GM23248 (cell line): ENCODE results near the gene SPTLC2. TPM values are rescaled to one million over a fixed set of nuclear protein-coding genes. Genes with fewer than 3 reads are reported as not detected.

Source experiments
- DNase-seq: peaks from one replicate; pipeline ENCODE4 v3.0.0-alpha.2; 2015
- H2AFZ ChIP-seq: fragments of 200-600 bp; sonication (generic); 2 replicates; pipeline ENCODE4 v1.6.1; 2016; ENCODE audit warnings: antibody characterized with exemption
- H3F3A ChIP-seq: fragments of 200-600 bp; sonication (generic); 2 replicates; pipeline ENCODE4 v1.6.1; 2016; ENCODE audit warnings: mild to moderate bottlenecking, antibody characterized with exemption, mixed run types; ENCODE audit not compliant: insufficient read depth
- H3K27ac ChIP-seq: fragments of 200-600 bp; sonication (generic); 2 replicates; pipeline ENCODE4 v1.5.1; 2016; ENCODE audit warnings: mild to moderate bottlenecking
- H3K27me3 ChIP-seq: fragments of 200-600 bp; sonication (generic); replicated peaks from 2 replicates; pipeline ENCODE4 v1.6.1; 2016; ENCODE audit warnings: mild to moderate bottlenecking; ENCODE audit not compliant: insufficient read depth
- H3K36me3 ChIP-seq: fragments of 200-600 bp; sonication (generic); 2 replicates; pipeline ENCODE4 v1.6.1; 2016; ENCODE audit warnings: low read depth, mild to moderate bottlenecking
- H3K4me1 ChIP-seq: fragments of 200-600 bp; sonication (generic); 2 replicates; pipeline ENCODE4 v1.6.1; 2016; ENCODE audit warnings: mild to moderate bottlenecking; ENCODE audit not compliant: insufficient read depth
- H3K4me2 ChIP-seq: fragments of 200-600 bp; sonication (generic); one replicate; pipeline ENCODE4 v1.6.1; 2016; ENCODE audit warnings: mild to moderate bottlenecking; ENCODE audit not compliant: unreplicated experiment
- H3K4me3 ChIP-seq: fragments of 200-600 bp; sonication (generic); 2 replicates; pipeline ENCODE4 v1.5.1; 2016; ENCODE audit warnings: mild to moderate bottlenecking
- H3K79me2 ChIP-seq: fragments of 200-600 bp; sonication (generic); 2 replicates; pipeline ENCODE4 v1.6.1; 2016; ENCODE audit warnings: mild to moderate bottlenecking; ENCODE audit not compliant: insufficient read depth
- H3K9ac ChIP-seq: fragments of 200-600 bp; sonication (generic); 2 replicates; pipeline ENCODE4 v1.6.1; 2016; ENCODE audit warnings: mild to moderate bottlenecking
- H3K9me2 ChIP-seq: fragments of 200-600 bp; sonication (generic); 2 replicates; pipeline ENCODE4 v1.6.1; 2016; ENCODE audit warnings: mixed run types, mild to moderate bottlenecking, moderate library complexity; ENCODE audit not compliant: insufficient read depth
- H3K9me3 ChIP-seq: fragments of 200-600 bp; sonication (generic); one replicate; pipeline ENCODE4 v1.6.1; 2017; ENCODE audit warnings: low read depth
- H4K20me1 ChIP-seq: fragments of 200-600 bp; sonication (generic); 2 replicates; pipeline ENCODE4 v1.6.0; 2016; ENCODE audit not compliant: insufficient read depth
- EZH2 ChIP-seq: fragments of 200-600 bp; sonication (generic); IDR thresholded peaks from 2 replicates; pipeline ENCODE4 v1.6.1; 2018; ENCODE audit warnings: antibody characterized with exemption, mild to moderate bottlenecking; ENCODE audit not compliant: insufficient read depth, poor library complexity, severe bottlenecking
- EZH2phosphoT487 ChIP-seq: fragments of 200-600 bp; sonication (generic); IDR thresholded peaks from 2 replicates; pipeline ENCODE4 v1.6.1; 2018; ENCODE audit warnings: antibody characterized with exemption, moderate library complexity, mild to moderate bottlenecking, low read depth; ENCODE audit not compliant: insufficient read depth
- WGBS, 2 experiments: methylation state at CpG; one replicate each; pipeline ENCODE4 v1.1.6; 2015 to 2017; ENCODE audit warnings: low lambda C conversion rate in 2 of 2, low coverage in 1 of 2; ENCODE audit errors: missing lambda C conversion rate in 2 of 2; 5-methylcytosine and 5-hydroxymethylcytosine counted together
- in situ Hi-C: fragments of 300-500 bp; cut with MboI; formaldehyde crosslinking; loops from 2 replicates; pipeline ENCODE4 v1.15.0; 2020
- polyA plus RNA-seq: library from polyadenylated mRNA; unstranded; fragments of >200 nt; fragmentation: Nextera tagmentation; extraction: Ambion mirVana; gene quantifications from 2 replicates; pipeline ENCODE4 v1.2.1, GENCODE V29; 2016
- total RNA-seq: library from RNA; depleted of rRNA; stranded (reverse); fragments of >200 nt; shearing (Covaris generic); gene quantifications from 2 replicates; pipeline ENCODE4 v1.2.3, GENCODE V29; 2014

Gene SPTLC2
- total and polyA plus RNA-seq, 2 experiments from 2014 or later: 44.7 to 45.6 TPM

- peaks cover 6% of the 10 kb centered on the region; the same call in 1 of the 2 replicates for H3K4me1 ChIP-seq
- H3K27ac ChIP-seq: no peak overlapping the region
- no peak overlapping the region for H3K4me3 ChIP-seq
- H2AFZ ChIP-seq: no peak overlapping the region
- H3K27me3 ChIP-seq: no peaks in the 10 kb centered on the region
- peaks cover 8% of the 10 kb centered on the region; the same call in 1 of the 2 replicates for H3F3A ChIP-seq
- 84 to 90% methylated on average over 8 of the region's 8 CpGs for WGBS, 2 experiments
- no peaks in the 10 kb centered on the region for H3K9me3 ChIP-seq
- no peaks in the 10 kb centered on the region for H4K20me1 ChIP-seq
- no peaks in the 10 kb centered on the region for H3K79me2 ChIP-seq
- H3K9me2 ChIP-seq: no peaks in the 10 kb centered on the region
- H3K36me3 ChIP-seq: peaks cover 39% of the 10 kb centered on the region
- no peak overlapping the region for H3K4me2 ChIP-seq
- no peak for DNase-seq
- TF ChIP-seq EZH2 (no peak), EZH2phosphoT487 (no peak)
- H3K9ac ChIP-seq: no peak overlapping the region
- in situ Hi-C loops: no loop called here
Observed at GRCh38 chr14:77511486-77512162, 104.8 kb downstream of the SPTLC2 start.

- 96 to 97% methylated on average over 4 of the region's 4 CpGs for WGBS, 2 experiments
- H3K4me2 ChIP-seq: no peak overlapping the region
- no peaks in the 10 kb centered on the region for H3K9me2 ChIP-seq
- H3K27me3 ChIP-seq: no peaks in the 10 kb centered on the region
- no peaks in the 10 kb centered on the region for H3K79me2 ChIP-seq
- in situ Hi-C loops: no loop called here
- no peaks in the 10 kb centered on the region for H4K20me1 ChIP-seq
- DNase-seq: no peak
- H3K9me3 ChIP-seq: no peaks in the 10 kb centered on the region
- peaks cover 6% of the 10 kb centered on the region; the same call in 1 of the 2 replicates for H3K4me1 ChIP-seq
- TF ChIP-seq EZH2 (no peak), EZH2phosphoT487 (no peak)
- H3K27ac ChIP-seq: no peak overlapping the region
- no peak overlapping the region for H3K9ac ChIP-seq
- no peak overlapping the region for H2AFZ ChIP-seq
- no peak overlapping the region for H3K4me3 ChIP-seq
- H3K36me3 ChIP-seq: peaks cover 29% of the 10 kb centered on the region
- 0 out of 2 replicates have a peak, but pooled peaks cover 4% of the 10 kb centered on the region for H3F3A ChIP-seq
Observed at GRCh38 chr14:77509366-77509765, 107.1 kb downstream of the SPTLC2 start.

GRCh38 chr14:77508876-77509275 lies 107.6 kb downstream of the SPTLC2 start:
- 0 out of 2 replicates have a peak, but pooled peaks cover 4% of the 10 kb centered on the region for H3F3A ChIP-seq
- no peak overlapping the region for H3K9ac ChIP-seq
- no peaks in the 10 kb centered on the region for H3K9me2 ChIP-seq
- H3K4me2 ChIP-seq: no peak overlapping the region
- no peaks in the 10 kb centered on the region for H3K27me3 ChIP-seq
- no peak overlapping the region for H3K27ac ChIP-seq
- no peak overlapping the region for H3K4me3 ChIP-seq
- H3K36me3 ChIP-seq: peaks cover 24% of the 10 kb centered on the region
- WGBS, 2 experiments: 96 to 97% methylated on average over 3 of the region's 3 CpGs
- no peaks in the 10 kb centered on the region for H4K20me1 ChIP-seq
- in situ Hi-C loops: no loop called here
- TF ChIP-seq EZH2 (no peak), EZH2phosphoT487 (no peak)
- H3K4me1 ChIP-seq: peaks cover 6% of the 10 kb centered on the region; the same call in 1 of the 2 replicates
- DNase-seq: no peak
- H3K79me2 ChIP-seq: no peaks in the 10 kb centered on the region
- no peaks in the 10 kb centered on the region for H3K9me3 ChIP-seq
- no peak overlapping the region for H2AFZ ChIP-seq

GRCh38 chr14:77508249-77508648 lies 108.2 kb downstream of the SPTLC2 start:
- in situ Hi-C loops: no loop called here
- Histone ChIP-seq H3K4me2 (no peak overlapping the region), H4K20me1 (no peaks in the 10 kb centered on the region), H3K27me3 (no peaks in the 10 kb centered on the region), H3K4me3 (no peak overlapping the region), H3K4me1 (peaks cover 6% of the 10 kb centered on the region; the same call in 1 of the 2 replicates), H3K9me2 (no peaks in the 10 kb centered on the region), H3F3A (0 out of 2 replicates have a peak, but pooled peaks cover 4% of the 10 kb centered on the region), H3K9me3 (no peaks in the 10 kb centered on the region), H3K36me3 (peaks cover 24% of the 10 kb centered on the region), H3K9ac (no peak overlapping the region), H3K27ac (no peak overlapping the region), H2AFZ (no peak overlapping the region), H3K79me2 (no peaks in the 10 kb centered on the region)
- 85 to 87% methylated on average over 4 of the region's 4 CpGs for WGBS, 2 experiments
- peak; percentile 59 for DNase-seq
- TF ChIP-seq EZH2 (no peak), EZH2phosphoT487 (no peak)
